Left renal cortex interstitium (tissue), 4 donors: ENCODE measurements around the gene HSD3B7. TPM values are rescaled to one million over a fixed set of nuclear protein-coding genes. Genes with fewer than 3 reads are reported as not detected.
A peak's percentile ranks its signal among the peaks of the same experiment; 100 is the strongest.

ENCODE experiments used
- DNase-seq, 4 donors: peaks; one replicate each; pipeline ENCODE4 v3.0.0-alpha.2; 2013; ENCODE audit warnings: low read depth in 4 of 4, low spot score in 2 of 4, missing footprints in 1 of 4
- polyA plus RNA-seq, 4 donors: library from polyadenylated mRNA; unstranded; fragments of 120-200 nt; gene quantifications; one replicate each; pipeline ENCODE4 v1.2.1, GENCODE V29; 2013; ENCODE audit not compliant: insufficient read length in 4 of 4

The HSD3B7 gene
- polyA plus RNA-seq, 4 donors = 7.2 to 12.0 (median 9.4) TPM

- DNase-seq = peak in 1 of 4 donors; percentile 79
Observed at GRCh38 chr16:30956601-30957455, 28.2 kb upstream of the HSD3B7 start.

GRCh38 chr16:30957456-30958174, 27.4 kb upstream of the HSD3B7 start, which contains the start of gene SETD1A:
Gene SETD1A (plus strand): TSS chr16:30957754. CDS start chr16:30958732, 978 bp downstream.
- DNase-seq = peak; percentile 90 to 96 (median 93)

GRCh38 chr16:30958175-30959079, 26.6 kb upstream of the HSD3B7 start:
- no peak for DNase-seq

DNA sequence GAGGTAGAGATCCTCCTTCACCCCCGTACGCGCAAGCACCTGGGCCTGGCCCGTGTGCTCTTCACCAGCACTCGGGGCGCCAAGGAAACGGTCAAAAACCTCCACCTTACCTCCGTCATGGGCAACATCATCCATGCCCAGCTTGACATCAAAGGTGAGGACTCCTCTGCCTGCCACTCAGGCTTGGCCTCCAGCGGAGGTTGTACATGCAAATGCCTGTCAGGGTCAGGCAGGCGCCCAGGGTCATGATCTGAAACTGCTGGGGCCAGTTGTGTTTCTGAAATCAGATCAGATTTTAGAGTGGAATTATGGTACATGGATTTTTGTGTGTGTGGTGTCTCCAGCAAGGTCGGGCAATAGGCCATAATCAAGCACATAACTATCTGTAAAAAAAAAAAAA, 23.6 kb upstream of the HSD3B7 start:
- no peak for DNase-seq

DNA sequence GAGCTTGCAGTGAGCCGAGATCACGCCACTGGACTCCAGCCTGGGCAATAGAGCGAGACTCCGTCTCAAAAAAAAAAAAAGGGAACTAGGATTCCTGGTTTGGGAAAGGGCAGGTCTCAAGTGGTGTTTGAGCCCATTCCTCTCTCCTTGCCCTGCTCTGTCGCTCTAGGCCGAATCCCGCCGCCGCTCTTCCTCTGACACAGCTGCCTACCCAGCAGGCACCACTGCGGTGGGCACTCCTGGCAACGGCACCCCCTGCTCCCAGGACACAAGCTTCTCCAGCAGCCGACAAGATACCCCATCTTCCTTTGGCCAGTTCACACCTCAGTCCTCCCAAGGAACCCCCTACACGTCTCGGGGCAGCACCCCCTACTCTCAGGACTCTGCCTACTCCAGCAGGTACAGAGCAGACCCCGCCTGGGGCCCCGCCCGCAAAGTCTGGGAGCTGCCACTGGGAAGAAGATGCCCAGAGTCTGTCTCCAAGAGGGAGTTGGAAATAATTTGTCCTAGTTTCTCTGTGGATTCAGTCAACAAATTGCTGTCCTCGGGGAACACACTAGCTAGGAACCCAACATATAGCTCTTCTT, 21.0 kb upstream of the HSD3B7 start:
- DNase-seq = no peak

- no peak for DNase-seq
Observed at GRCh38 chr16:30964574-30965226, 20.3 kb upstream of the HSD3B7 start.

DNA sequence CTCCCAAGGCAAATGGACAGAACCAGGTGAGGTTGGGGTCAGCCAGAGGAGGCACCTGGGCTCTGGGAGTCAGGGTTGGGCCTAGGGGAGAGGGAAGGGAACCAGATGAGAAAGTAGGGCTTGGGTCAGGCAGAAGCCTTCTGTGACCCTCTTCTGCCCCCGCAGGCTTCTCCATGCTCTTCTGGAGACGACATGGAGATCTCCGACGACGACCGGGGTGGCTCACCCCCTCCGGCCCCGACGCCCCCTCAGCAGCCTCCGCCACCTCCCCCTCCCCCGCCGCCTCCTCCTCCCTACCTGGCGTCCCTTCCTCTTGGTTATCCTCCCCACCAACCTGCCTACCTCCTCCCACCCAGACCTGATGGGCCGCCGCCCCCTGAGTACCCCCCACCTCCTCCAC, 19.6 kb upstream of the HSD3B7 start:
- DNase-seq = no peak

GRCh38 chr16:30966033-30966619, 18.9 kb upstream of the HSD3B7 start:
- no peak for DNase-seq

- no peak for DNase-seq
Observed at GRCh38 chr16:30967795-30968194, 17.2 kb upstream of the HSD3B7 start.

DNA sequence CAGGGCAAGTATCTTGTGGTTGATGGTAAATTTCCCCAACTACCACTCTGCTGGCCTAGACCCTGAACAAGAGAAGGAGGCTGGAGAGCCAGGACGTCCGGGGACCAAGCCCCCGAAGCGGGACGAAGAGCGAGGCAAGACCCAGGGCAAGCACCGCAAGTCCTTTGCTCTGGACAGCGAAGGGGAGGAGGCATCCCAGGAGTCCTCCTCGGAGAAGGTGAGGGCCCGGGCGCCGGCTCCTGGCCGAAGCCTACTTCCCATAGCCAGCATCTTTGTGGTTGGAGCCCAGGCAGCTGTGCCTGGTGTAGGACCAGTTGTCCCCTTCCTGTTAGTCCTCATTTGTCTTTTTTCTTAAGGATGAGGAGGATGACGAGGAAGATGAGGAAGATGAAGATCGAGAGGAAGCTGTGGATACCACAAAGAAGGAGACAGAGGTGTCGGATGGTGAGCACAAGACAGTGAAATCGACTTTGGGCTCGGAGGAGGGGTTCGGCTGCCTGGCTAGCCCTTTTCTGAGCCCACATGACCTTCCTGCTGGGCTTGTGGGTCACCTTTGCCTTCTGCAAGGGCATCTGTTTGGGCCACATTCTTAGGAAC, 15.7 kb upstream of the HSD3B7 start:
- DNase-seq = no peak

DNA sequence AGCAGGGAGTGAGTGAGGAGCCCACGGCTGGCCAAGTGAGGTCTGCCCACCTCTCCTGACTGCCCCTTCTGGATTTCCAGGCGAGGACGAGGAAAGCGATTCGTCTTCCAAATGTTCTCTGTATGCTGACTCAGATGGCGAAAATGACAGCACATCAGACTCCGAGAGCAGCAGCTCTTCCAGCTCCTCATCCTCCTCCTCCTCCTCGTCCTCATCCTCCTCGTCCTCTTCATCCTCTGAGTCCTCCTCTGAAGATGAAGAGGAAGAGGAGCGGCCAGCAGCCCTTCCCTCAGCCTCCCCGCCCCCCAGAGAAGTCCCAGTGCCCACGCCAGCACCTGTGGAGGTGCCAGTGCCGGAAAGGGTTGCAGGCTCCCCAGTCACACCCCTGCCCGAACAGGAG, 13.7 kb upstream of the HSD3B7 start:
- no peak for DNase-seq

DNA sequence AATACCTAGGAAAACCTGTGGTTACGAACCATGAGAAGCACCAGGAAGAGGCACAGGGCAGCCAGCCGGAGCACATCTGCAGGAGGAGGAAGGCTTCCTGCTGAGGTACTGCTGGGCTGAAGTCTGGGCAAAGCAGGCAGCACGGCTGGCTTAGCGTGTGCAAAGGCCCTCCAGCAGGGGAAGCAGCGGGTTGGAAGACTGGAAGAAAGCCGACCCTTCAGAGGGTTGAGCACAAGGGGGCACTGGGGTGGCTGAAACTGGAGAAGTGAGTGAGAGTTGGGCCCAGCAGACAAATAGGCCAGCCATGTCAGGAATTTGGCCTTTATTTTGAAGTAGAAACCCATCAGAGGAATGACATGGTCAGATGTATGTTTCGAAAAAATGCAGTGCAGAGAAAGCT, 12.1 kb upstream of the HSD3B7 start:
- no peak for DNase-seq

GRCh38 chr16:30974348-30974747, 10.7 kb upstream of the HSD3B7 start:
- no peak for DNase-seq

DNA sequence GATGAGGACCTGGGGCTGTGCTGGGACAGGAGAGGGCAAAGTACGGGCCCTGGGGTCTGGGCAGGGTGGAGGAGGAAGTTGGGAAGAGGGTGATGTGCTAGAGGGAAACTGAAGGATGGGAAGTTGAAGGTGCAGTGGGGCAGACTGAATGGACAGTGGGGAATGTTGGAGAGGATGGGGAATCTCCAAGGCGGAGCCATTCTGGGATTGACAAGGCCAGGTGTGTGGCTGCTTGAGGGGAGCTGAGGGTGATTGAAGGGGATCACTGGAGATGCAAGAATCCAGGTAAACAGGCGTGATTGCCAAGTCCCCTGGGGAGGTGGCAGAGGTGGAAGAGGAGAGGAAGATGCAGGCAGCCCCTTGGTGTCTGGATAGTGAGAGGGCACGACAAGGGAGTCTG, 8.5 kb upstream of the HSD3B7 start:
- DNase-seq = no peak

- no peak for DNase-seq
Observed at GRCh38 chr16:30977502-30977901, 7.5 kb upstream of the HSD3B7 start.

DNA sequence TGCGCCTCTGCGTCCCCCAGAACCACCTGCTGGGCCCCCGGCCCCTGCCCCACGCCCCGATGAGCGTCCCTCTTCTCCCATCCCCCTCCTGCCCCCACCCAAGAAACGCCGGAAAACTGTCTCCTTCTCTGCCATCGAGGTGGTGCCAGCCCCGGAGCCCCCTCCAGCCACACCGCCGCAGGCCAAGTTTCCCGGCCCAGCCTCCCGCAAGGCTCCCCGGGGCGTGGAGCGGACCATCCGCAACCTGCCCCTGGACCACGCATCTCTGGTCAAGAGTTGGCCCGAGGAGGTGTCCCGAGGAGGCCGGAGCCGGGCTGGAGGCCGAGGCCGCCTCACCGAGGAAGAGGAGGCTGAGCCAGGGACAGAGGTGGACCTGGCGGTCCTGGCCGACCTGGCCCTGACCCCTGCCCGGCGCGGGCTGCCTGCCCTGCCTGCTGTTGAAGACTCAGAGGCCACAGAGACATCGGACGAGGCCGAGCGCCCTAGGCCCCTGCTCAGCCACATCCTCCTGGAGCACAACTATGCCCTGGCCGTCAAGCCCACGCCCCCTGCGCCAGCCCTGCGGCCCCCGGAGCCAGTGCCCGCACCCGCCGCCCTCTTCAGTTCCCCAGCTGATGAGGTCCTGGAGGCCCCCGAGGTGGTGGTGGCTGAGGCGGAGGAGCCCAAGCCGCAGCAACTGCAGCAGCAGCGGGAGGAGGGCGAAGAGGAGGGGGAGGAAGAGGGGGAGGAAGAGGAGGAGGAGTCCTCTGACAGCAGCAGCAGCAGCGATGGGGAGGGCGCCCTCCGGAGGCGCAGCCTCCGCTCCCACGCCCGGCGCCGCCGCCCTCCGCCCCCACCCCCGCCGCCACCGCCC, 5.6 kb upstream of the HSD3B7 start:
- DNase-seq = no peak

GRCh38 chr16:30980023-30980371, 5.0 kb upstream of the HSD3B7 start:
- no peak for DNase-seq

GRCh38 chr16:30980434-30980833, 4.6 kb upstream of the HSD3B7 start:
- DNase-seq = no peak
